Naive thymus-derived CD4-positive, alpha-beta T cell (primary cell): Measurements from ENCODE around the gene DISP1. TPM values are rescaled to one million over a fixed set of nuclear protein-coding genes. Genes with fewer than 3 reads are reported as not detected.
"Not testable (repeated sequence)": the region's sequence is repeated elsewhere in the genome, so short reads cannot be mapped to it uniquely, and the experiment has no call there.

Experiments used
- ATAC-seq: fragments of 150-1000 bp; cut with Tn5 transposase; 2 replicates; pipeline ENCODE4 v1.10.0; 2021; ENCODE audit warnings: mild to moderate bottlenecking, moderate library complexity
- CTCF ChIA-PET: fragments of 350-600 bp; sonication (Branson Sonifier 250); formaldehyde crosslinking; loops from one replicate; lab custom pipeline; 2021; ENCODE audit warnings: antibody characterized with exemption; lab: Charles Lee
- POLR2A ChIA-PET: fragments of 350-600 bp; sonication (Branson Sonifier 250); formaldehyde crosslinking; loops from one replicate; lab custom pipeline; 2021; ENCODE audit warnings: antibody characterized with exemption, inconsistent platforms; lab: Charles Lee
- DNase-seq, 9 donors: peaks; one replicate each; pipeline versions ENCODE4 v3.0.0 to v3.0.0-alpha.2; 2020 to 2022; ENCODE audit warnings: mixed read lengths in 1 of 9
- H3K27ac ChIP-seq: one replicate; pipeline ENCODE4 v1.7.0; 2013; ENCODE audit warnings: mild to moderate bottlenecking, low read depth, low read length, moderate library complexity
- H3K27me3 ChIP-seq, 2 donors: one replicate each; pipeline ENCODE4 v1.7.0; 2013; ENCODE audit warnings: low read length in 2 of 2, mild to moderate bottlenecking in 2 of 2, moderate library complexity in 2 of 2; ENCODE audit not compliant: control insufficient read depth in 2 of 2, insufficient read depth in 2 of 2
- H3K36me3 ChIP-seq, 3 experiments: 1 replicate in 2 of 3; 2 replicates in 1 of 3; pipeline ENCODE4 v1.7.0; 2013; ENCODE audit warnings: low read length in 3 of 3, mild to moderate bottlenecking in 3 of 3, moderate library complexity in 1 of 3; ENCODE audit not compliant: insufficient read depth in 3 of 3, control insufficient read depth in 2 of 3
- H3K4me1 ChIP-seq, 2 donors: one replicate each; pipeline ENCODE4 v1.7.0; 2013; ENCODE audit warnings: low read length in 2 of 2, mild to moderate bottlenecking in 2 of 2, moderate library complexity in 1 of 2; ENCODE audit not compliant: control insufficient read depth in 2 of 2, insufficient read depth in 2 of 2
- H3K4me3 ChIP-seq: 2 replicates; pipeline ENCODE4 v1.7.0; 2013; ENCODE audit warnings: mild to moderate bottlenecking, low read length
- H3K9me3 ChIP-seq, 3 experiments: 1 replicate in 2 of 3; 2 replicates in 1 of 3; pipeline ENCODE4 v1.7.0; 2013; ENCODE audit warnings: low read length in 3 of 3; ENCODE audit not compliant: control insufficient read depth in 2 of 3
- H3K27ac Mint-ChIP-seq, 9 donors: one replicate each; pipeline ENCODE4 v1.8.0; 2020 to 2022; ENCODE audit warnings: mixed read lengths in 9 of 9, mild to moderate bottlenecking in 8 of 9, moderate library complexity in 5 of 9, inconsistent platforms in 2 of 9
- H3K27me3 Mint-ChIP-seq, 5 donors: one replicate each; pipeline ENCODE4 v1.8.0; 2021 to 2022; ENCODE audit warnings: mixed read lengths in 5 of 5, mild to moderate bottlenecking in 1 of 5
- H3K36me3 Mint-ChIP-seq, 5 donors: one replicate each; pipeline ENCODE4 v1.8.0; 2020 to 2022; ENCODE audit warnings: mixed read lengths in 5 of 5, mild to moderate bottlenecking in 3 of 5, inconsistent platforms in 1 of 5
- H3K4me1 Mint-ChIP-seq, 7 donors: one replicate each; pipeline ENCODE4 v1.8.0; 2020 to 2022; ENCODE audit warnings: mixed read lengths in 7 of 7, mild to moderate bottlenecking in 3 of 7, inconsistent platforms in 1 of 7
- H3K4me3 Mint-ChIP-seq, 10 donors: one replicate each; pipeline ENCODE4 v1.8.0; 2020 to 2022; ENCODE audit warnings: mild to moderate bottlenecking in 10 of 10, mixed read lengths in 10 of 10, moderate library complexity in 6 of 10, inconsistent platforms in 2 of 10
- H3K9me3 Mint-ChIP-seq, 11 donors: one replicate each; pipeline ENCODE4 v1.8.0; 2020 to 2022; ENCODE audit warnings: mixed read lengths in 11 of 11, mild to moderate bottlenecking in 4 of 11, inconsistent platforms in 1 of 11, moderate library complexity in 1 of 11
- intact Hi-C, 2 donors: fragments of 100-400 bp; cut with micrococcal nuclease; formaldehyde crosslinking; loops; one replicate each; pipeline ENCODE4 v1.15.1; 2023
- polyA plus RNA-seq, 2 donors: library from polyadenylated mRNA; unstranded; fragments of 300-500 nt; fragmentation: Illumina TruSeq; gene quantifications; one replicate each; pipeline ENCODE4 v1.2.3, GENCODE V29; 2021
- total RNA-seq, 6 experiments: library from RNA in 5 of 6; stranded (reverse) in 5 of 6; gene quantifications; 1 replicate in 5 of 6; 2 replicates in 1 of 6; pipeline ENCODE4 v1.2.3 and lab custom pipeline; 2021 to 2026

DISP1 gene
- total and polyA plus RNA-seq, 7 experiments from 2014 or later = 1.7 to 4.6 (median 3.0) TPM

- ChIA-PET POLR2A (no interaction called here), CTCF (no interaction called here)
- Histone ChIP-seq H3K9me3 (no peaks in the 10 kb centered on the region), H3K4me1 (no peaks in the 10 kb centered on the region), H3K4me3 (no peak overlapping the region), H3K27me3 (no peaks in the 10 kb centered on the region), H3K27ac (no peak overlapping the region), H3K36me3 (no peaks in the 10 kb centered on the region)
- no peaks in the 10 kb centered on the region for H3K27me3 Mint-ChIP-seq
- H3K36me3 Mint-ChIP-seq = peaks cover 0 to 5% (median 0%) of the 10 kb centered on the region in 5 donors
- H3K4me1 Mint-ChIP-seq = peaks cover 0 to 5% (median 0%) of the 10 kb centered on the region in 7 donors
- intact Hi-C loops = no loop called here
- H3K27ac Mint-ChIP-seq = no peak overlapping the region
- ATAC-seq = no peak
- no peaks in the 10 kb centered on the region for H3K9me3 Mint-ChIP-seq
- H3K4me3 Mint-ChIP-seq = no peak overlapping the region
- DNase-seq = no peak
Observed at GRCh38 chr1:222843469-222844410, 28.9 kb downstream of the DISP1 start.

- POLR2A ChIA-PET = no interaction called here
- Mint-ChIP-seq H3K27ac (no peak overlapping the region), H3K27me3 (no peaks in the 10 kb centered on the region), H3K4me1 (peaks cover 0 to 5% (median 0%) of the 10 kb centered on the region in 7 donors), H3K9me3 (no peaks in the 10 kb centered on the region), H3K4me3 (no peak overlapping the region), H3K36me3 (peaks cover 0 to 5% (median 0%) of the 10 kb centered on the region in 5 donors)
- intact Hi-C loops = no loop called here
- Histone ChIP-seq H3K27ac (no peak overlapping the region), H3K9me3 (no peaks in the 10 kb centered on the region), H3K4me3 (no peak overlapping the region), H3K27me3 (no peaks in the 10 kb centered on the region), H3K36me3 (no peaks in the 10 kb centered on the region), H3K4me1 (no peaks in the 10 kb centered on the region)
- ATAC-seq = no peak
- DNase-seq = no peak
- CTCF ChIA-PET = no interaction called here
Observed at GRCh38 chr1:222844411-222844779, 29.6 kb downstream of the DISP1 start.

GRCh38 chr1:222845763-222846162 lies 30.9 kb downstream of the DISP1 start:
- CTCF ChIA-PET = no interaction called here
- no peak overlapping the region for H3K27ac Mint-ChIP-seq
- DNase-seq (no peak), ATAC-seq (no peak)
- no peaks in the 10 kb centered on the region for H3K9me3 ChIP-seq
- intact Hi-C loops = no loop called here
- H3K9me3 Mint-ChIP-seq = no peaks in the 10 kb centered on the region
- H3K4me3 ChIP-seq = no peak overlapping the region
- POLR2A ChIA-PET = no interaction called here
- peaks cover 0 to 5% (median 0%) of the 10 kb centered on the region in 7 donors for H3K4me1 Mint-ChIP-seq
- H3K36me3 ChIP-seq = no peaks in the 10 kb centered on the region
- H3K4me3 Mint-ChIP-seq = no peak overlapping the region
- H3K27me3 ChIP-seq = no peaks in the 10 kb centered on the region
- no peaks in the 10 kb centered on the region for H3K4me1 ChIP-seq
- peaks cover 0 to 12% (median 4%) of the 10 kb centered on the region in 5 donors for H3K36me3 Mint-ChIP-seq
- no peak overlapping the region for H3K27ac ChIP-seq
- no peaks in the 10 kb centered on the region for H3K27me3 Mint-ChIP-seq

- intact Hi-C loops, H3K4me3 Mint-ChIP-seq, H3K36me3 ChIP-seq, H3K4me3 ChIP-seq, H3K27me3 Mint-ChIP-seq, ATAC-seq, CTCF ChIA-PET, H3K27me3 ChIP-seq, H3K4me1 ChIP-seq, DNase-seq, H3K4me1 Mint-ChIP-seq, H3K9me3 ChIP-seq, H3K27ac ChIP-seq, POLR2A ChIA-PET, H3K27ac Mint-ChIP-seq: not testable (repeated sequence)
- H3K9me3 Mint-ChIP-seq = peaks cover 0 to 15% (median 7%) of the 10 kb centered on the region in 11 donors
- H3K36me3 Mint-ChIP-seq = peaks cover 0 to 43% (median 36%) of the 10 kb centered on the region in 5 donors
Observed at GRCh38 chr1:222850550-222850949, 35.7 kb downstream of the DISP1 start.

- Histone ChIP-seq H3K4me3 (no peak overlapping the region), H3K4me1 (no peaks in the 10 kb centered on the region), H3K36me3 (no peaks in the 10 kb centered on the region), H3K27ac (no peak overlapping the region), H3K9me3 (no peaks in the 10 kb centered on the region), H3K27me3 (no peaks in the 10 kb centered on the region)
- no peak overlapping the region for H3K27ac Mint-ChIP-seq
- peaks cover 2 to 20% (median 9%) of the 10 kb centered on the region in 11 donors for H3K9me3 Mint-ChIP-seq
- peaks cover 2 to 48% (median 43%) of the 10 kb centered on the region in 5 donors for H3K36me3 Mint-ChIP-seq
- ATAC-seq (no peak), DNase-seq (no peak)
- ChIA-PET POLR2A (no interaction called here), CTCF (no interaction called here)
- peaks cover 0 to 4% (median 0%) of the 10 kb centered on the region in 7 donors for H3K4me1 Mint-ChIP-seq
- intact Hi-C loops = no loop called here
- H3K27me3 Mint-ChIP-seq = no peaks in the 10 kb centered on the region
- H3K4me3 Mint-ChIP-seq = no peak overlapping the region
Observed at GRCh38 chr1:222852326-222852725, 37.5 kb downstream of the DISP1 start.

DNA sequence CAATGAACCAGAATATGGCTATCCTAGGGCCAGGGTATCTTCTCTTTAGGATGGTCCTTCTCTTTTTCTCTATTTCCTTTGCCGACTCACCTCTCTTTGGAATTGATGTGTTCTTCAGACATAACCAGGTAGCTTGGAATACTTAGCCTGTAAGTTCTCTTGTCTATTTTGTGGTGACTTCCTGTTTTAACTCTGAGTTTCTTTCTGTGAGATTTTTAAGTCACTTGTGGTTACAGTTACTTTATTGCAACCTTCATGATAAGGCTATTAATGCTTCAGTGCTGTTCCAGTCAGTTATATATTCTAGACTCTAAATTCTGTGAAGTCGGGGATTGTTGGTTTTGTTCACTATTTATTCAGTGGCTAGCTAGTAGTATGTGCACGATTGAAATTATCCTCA lies 46.2 kb downstream of the DISP1 start:
- Mint-ChIP-seq H3K4me3 (peak overlapping the region in 2 of 10 donors; percentile 0 to 36), H3K4me1 (peaks cover 3 to 18% (median 14%) of the 10 kb centered on the region in 7 donors), H3K36me3 (peaks cover 5 to 34% (median 12%) of the 10 kb centered on the region in 5 donors), H3K9me3 (peaks cover 0 to 24% (median 11%) of the 10 kb centered on the region in 11 donors), H3K27ac (peak overlapping the region in 6 of 9 donors; percentile 0 to 6 (median 2)), H3K27me3 (no peaks in the 10 kb centered on the region)
- Histone ChIP-seq H3K27me3 (no peaks in the 10 kb centered on the region), H3K4me3 (no peak overlapping the region), H3K27ac (no peak overlapping the region), H3K4me1 (peaks cover 0 to 6% of the 10 kb centered on the region in 2 donors), H3K36me3 (no peaks in the 10 kb centered on the region), H3K9me3 (no peaks in the 10 kb centered on the region)
- ChIA-PET CTCF (no interaction called here), POLR2A (no interaction called here)
- intact Hi-C loops = no loop called here
- DNase-seq (no peak), ATAC-seq (no peak)
